Activated T-cell treated with anti-CD3 and anti-CD28 coated beads for 1 hour (primary cell): ENCODE results near the gene KPNA6.
"Not testable (repeated sequence)": the region's sequence is repeated elsewhere in the genome, so short reads cannot be mapped to it uniquely, and the experiment has no call there.

Experiments
- DNase-seq: peaks from one replicate; pipeline ENCODE4 v3.0.0-alpha.2; 2020; ENCODE audit warnings: low read depth

The KPNA6 gene

DNA sequence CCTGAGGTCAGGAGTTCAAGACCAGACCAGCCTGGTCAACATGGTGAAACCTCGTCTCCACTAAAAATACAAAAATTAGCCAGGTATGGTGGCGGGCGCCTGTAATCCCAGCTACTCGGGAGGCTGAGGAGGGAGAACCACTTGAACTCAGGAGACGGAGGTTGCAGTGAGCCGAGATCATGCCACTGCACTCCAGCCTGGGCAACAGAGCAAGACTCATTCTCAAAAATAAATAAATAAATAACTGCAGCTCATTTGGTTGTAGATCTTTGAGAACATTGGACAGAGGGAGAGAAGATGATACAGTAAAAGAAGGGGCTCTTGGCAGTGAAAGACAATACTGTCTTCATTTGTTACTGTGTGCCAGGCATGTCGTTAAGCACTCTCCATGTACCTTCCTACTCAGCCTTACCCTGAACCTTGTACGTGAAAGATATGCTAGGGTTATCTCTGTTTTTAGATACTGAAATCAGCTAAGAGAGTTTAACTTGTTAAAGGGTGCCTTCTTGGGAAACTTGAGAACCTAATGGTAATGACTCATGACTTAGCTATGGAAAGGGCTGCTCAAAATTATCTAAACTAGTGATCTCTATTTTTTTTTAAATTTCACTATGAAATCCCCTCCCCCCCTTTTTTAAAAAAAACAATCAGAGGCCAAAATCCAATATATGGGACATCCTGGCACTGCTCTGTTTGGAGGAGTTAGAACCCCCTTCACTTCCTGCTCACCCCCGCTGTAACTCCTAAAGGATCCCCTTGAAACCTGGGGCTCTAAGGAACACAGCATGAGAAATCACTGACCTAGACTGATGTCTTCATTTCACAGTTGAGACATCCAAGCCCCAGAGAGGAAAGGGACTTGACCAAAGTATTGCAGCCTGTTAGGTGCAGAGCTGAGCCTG, 6.8 kb upstream of the KPNA6 start:
- no peak for DNase-seq

DNA sequence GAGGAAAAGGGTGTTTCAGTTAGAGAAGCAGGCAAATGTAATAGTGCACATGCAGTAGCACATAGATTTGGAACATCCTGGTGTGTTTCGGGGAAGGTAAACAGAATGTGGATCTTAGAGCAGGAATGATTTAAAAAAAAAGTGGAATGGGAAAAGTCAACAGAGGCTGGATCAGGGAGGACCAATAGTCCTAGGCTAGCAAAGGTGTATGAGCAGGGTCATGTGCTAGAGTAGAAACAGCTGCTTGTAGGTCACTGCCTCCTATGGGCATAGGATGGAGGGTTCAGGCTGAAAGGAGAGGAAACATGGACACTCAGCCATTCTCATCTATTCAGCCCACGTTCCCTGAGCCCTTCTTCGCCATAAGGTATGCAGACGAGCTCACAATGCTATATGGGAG, 3.7 kb upstream of the KPNA6 start:
- DNase-seq, result no peak

DNA sequence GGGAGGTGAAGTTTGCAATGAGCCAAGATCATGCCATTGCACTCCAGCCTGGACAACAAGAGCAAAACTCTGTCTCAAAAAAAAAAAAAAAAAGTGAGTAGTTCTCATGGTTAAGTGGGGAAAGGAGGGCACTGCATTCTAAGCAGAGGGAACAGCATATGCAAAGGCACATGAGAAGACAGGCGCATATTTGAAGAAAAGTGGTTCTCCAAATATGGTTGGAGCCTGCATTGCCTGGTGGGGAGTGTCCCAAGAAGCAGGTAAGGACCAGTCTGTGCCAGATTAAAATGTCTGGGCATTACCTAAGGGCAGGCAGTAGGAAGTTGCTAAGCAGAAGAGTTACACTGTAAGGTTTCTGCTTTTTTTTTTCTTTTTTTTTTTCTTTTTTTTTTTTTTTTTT, 2.5 kb upstream of the KPNA6 start:
- DNase-seq, result no peak

DNA sequence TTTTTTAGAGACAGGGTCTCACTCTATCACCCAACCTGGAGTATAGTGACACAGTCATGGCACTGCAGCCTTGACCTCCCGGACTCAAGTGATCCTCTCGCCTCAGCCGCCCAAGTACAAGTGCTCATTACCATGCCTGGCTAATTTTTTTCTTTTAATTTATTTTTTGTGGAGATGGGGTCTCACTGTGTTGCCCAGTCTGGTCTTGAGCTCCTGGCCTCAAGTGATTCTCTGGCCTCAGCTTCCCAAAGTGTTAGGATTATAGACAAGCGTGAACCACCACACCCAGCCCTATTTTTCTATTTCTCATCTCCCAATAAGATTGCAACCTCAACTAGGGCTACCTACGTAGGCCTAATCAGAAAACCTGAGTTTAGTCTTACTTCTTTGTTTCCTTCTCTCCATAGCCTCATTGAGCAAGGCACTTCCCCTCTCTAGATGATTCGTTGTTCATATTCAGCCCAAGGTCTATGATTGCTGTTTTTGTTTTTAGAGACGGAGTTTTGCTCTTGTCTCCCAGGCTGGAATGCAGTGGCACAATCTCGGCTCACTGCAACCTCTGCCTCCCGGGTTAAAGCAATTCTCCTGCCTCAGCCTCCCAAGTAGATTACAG, 1.1 kb upstream of the KPNA6 start:
- no peak for DNase-seq

DNA sequence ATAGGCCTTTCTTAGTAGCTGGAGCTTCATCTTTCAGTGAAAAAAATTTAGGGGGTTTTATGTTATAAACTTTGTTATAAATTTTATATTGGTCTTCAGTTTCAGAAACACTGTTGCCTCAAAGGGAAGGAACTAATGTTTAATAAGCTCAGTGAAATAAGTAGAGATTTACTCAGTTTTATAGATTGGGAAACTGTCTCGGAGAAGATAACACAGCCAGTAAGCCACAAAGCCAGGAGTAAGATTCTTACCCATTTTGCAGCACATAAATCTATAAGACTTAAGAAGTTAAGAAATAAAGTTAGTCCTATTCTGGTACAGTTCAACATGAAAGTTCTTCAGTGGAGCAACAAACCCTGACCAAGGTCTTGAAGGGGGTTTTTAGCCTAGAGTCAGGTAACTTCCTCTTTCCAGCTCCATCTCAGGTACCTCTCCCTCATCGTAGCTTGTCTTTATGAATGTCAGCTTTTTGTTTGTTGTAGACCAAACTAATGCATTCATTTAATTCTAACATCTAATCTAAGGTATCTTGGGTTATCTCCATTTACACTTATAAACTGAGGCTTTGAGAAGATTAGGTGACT, 3.3 kb downstream of the KPNA6 start:
- DNase-seq, result no peak

DNA sequence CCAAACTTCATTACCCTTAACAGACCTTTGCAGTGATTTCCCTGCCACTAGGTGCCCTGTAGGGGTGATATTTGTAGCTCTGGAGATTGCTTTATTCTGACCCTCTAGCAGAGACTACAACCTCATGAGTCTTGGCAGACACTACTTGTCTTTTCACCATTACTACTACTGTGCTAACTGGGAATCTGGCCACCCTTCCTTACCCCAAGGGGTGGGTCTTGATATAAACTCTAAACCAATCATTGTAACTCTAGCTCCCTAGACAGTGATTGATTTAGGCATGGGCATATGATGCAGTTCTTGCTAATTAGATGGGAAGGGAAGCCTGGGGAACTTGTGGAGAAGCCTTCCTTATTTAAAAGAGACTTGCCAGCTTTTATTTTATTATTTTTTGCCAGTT, 3.9 kb downstream of the KPNA6 start:
- no peak for DNase-seq

DNA sequence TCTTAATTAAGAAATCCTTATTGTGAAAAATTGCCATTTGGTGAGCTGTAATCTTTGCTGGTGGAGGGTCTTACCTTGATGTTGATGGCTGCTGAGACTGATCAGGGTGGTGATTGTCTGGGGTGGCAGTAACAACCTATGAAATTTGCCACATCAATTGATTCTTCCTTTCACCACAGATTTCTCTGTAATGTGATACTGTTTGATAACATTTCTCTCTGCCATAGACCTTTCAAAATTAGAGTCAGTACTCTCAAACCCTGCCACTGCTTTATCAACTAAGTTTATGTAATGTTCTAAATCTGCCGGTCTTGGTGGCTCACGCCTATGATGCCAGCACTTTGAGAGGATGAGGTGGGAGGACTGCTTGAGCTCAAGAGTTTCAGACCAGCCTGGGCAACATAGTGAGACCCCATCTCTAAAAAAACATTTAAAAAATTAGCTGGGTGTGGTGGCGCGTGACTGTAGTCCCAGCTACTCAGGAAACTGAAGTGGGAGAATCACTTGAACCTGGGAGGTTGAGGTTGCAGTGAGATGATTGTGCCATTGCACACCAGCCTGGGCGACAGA, 5.0 kb downstream of the KPNA6 start:
- DNase-seq, result no peak

DNA sequence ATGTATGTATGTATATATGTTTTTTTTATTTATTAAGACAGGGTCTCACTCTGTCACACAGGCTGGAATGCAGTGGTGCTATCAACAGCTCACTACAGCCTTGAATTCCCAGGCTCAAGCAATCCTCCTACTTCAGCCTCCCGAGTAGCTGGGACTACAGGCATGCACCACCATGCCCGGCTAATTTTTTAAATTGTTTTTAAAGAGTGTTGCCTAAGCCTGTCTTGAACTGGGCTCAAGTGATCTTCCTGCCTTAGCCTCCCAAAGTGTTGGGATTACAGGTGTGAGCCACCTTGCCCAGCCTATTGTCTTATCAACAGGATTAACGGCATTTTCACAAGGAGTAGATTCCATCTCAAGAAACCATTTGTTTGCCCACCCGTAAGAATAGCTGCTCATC, 5.6 kb downstream of the KPNA6 start:
- not testable (repeated sequence) for DNase-seq

DNA sequence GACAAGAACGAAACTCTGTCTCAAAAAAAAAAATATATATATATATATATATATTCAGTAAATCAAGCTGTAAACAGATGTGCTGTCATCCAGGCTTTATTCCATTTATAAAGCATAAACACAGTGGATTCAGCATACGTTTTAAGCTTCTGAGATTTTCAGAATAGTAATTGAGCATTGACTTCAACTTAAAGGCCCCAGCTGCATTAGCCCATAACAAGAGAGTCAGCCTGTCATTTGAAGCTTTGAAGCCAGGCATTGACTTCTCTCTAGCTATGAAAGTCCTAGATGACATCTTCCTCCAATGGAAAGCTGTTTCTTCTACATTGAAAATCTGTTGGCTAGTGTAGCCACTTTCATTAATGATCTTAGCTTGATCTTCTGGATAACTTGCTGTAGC, 6.6 kb downstream of the KPNA6 start:
- DNase-seq, result no peak

DNA sequence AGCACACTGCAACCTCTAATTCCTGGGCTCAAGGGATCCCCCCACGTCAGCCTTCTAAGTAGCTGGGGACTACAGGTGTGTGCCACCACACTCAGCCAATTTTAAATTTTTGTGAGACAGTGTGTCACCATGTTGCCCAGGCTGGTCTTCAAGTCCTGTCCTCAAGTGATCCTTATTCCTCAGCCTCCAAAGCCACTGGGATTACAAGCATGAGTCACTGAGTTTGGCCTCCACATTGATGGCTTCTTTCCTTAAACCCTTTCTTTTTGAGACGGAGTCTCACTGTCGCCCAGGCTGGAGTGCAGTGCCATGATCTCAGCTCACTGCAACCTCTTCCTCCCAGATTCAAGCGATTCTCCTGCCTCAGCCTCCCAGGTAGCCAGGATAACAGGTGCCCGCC, 7.6 kb downstream of the KPNA6 start:
- no peak for DNase-seq

DNA sequence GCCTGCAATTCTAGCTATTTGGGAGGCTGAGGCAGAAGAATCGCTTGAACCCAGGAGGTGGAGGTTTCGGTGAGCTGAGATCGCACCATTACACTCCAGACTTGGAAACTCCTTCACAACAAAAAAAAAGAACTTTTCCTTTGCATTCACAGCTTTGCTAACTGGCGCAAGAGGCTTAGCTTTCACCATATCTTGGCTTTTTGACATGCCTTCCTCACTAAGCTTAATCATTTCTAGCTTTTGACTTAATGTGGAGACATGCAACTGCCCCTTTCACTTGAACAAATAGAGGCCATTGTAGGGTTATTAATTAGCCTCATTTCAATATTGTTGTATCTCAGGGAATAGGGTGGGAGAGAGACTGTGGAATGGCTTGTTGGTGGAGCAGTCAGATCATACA, 8.7 kb downstream of the KPNA6 start:
- no peak for DNase-seq

DNA sequence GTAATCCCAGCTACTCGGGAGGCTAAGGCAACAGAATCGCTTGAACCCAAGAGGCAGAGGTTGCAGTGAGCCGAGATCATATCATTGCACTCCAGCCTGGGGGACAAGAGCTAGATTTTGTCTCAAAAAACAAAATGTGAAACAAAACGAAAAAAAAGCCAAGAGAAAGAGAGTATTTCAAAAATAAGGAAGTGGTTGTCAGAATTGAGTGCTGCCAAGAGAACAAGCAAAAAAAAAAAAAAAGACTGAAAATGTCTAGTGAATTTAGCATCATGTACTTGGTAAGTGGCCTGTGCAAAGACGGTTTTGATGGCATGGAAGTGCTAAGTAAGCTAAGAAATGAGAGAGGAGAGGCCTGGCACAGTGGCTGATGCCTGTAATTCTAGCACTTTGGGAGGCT, 14.3 kb downstream of the KPNA6 start:
- DNase-seq, result no peak

DNA sequence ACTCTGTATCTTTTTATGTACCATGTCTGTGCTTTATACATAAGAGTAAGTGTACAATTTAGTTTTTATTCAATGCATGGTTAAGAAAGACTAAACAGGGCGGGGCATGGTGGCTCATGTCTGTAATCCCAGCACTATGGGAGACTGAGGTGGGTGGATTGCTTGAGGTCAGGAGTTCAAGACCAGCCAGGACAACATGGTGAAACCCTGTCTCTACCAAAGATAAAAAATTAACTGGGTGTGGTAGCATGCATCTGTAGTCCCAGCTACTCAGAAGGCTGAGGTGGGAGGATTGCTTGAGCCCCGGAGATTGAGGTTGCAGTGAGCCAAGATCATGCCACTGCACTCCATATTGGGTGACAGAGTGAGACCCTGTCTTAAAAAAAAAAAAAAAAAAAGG, 15.5 kb downstream of the KPNA6 start:
- not testable (repeated sequence) for DNase-seq

DNA sequence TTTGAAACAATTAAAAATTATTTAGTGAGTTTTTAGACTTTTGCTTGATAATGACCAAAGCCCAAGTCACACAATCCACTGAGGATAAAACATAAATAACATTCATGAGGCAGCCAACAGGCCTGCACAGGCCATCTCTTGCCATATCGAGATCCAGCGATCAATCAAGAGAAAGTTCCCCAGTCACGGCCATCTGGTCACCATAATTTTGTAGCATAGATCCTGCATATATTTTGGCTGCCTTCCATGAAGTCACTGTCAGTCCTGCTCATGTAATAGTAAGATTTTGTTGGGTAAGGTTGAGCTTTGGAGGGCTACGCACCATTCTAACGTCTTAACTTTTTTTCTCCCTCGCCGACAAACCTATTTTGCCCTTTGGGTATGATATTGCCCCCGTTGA, 17.5 kb downstream of the KPNA6 start:
- DNase-seq, result no peak

DNA sequence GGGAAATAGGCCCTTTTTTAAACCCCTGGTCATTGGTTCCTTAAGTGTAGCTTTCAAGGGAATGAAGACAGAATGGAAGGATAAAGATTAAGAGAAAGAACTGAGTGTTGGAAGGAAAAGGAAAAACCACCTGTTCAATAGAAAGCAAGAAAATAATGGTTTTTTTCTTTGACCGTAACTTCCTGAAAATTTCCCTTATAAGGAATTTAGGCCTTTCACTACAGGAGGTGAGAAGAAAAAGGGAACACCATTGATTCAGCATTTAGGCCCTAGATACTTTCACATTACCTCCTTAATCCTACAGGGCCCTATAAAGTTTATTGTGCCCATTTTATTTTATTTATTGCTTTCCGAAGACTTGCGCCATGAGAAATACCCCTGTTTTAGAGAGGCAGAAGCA, 18.9 kb downstream of the KPNA6 start:
- no peak for DNase-seq

DNA sequence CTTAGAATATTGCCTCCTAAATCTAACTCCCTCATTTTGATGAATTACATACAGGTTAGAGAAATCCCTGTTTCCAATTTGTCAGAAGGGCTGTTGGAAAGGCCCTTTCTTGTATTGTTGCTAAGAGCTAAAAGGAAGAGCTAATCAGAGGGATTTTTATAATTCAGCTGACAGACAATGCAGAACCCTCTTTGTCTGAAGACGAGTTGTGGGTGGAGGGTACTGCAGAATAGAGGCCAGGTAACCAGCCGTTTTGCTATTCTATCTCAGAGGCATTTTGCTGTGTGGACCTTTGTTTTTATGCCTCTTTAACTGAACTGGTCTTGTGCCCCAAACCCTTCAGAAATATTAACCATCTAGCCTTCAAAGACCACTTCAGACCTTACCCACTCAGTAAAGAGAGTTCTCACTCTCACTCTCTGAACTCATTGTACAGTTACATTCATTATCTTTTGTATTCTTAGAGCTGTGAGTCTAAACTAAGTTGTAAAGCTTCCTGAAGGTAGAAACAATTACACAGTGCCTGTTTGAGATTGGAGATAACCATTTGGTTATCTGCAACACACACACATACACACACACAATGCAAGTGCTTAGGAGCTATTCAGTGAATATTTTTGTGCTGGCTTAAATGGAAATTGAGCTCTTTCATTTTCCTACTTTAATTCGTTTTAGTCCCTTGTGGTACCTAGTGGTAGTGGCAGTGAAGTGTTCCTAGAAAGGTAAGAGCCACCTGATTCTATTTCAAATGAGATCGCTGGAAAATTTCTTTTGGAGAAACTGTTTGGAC, 19.7 kb downstream of the KPNA6 start:
- no peak for DNase-seq

DNA sequence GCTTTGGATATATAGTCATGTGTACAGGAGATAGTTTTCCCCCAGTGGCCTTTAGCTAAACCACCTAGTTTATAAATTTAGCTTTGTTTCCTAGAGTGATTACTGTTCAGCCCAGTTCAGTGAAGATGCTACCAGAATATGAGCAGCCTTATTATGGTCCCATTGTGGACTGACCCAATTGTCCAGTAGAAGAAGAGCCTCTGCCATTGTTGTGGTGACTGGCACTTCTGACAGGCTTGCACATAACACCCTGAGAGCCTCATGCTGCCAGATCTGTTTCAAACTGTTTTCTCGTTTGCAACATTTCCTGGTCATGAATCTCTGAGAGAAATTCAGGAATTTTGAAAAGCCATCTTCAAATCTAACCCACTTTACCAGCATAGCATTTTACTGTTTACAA, 20.6 kb downstream of the KPNA6 start:
- DNase-seq, result no peak

DNA sequence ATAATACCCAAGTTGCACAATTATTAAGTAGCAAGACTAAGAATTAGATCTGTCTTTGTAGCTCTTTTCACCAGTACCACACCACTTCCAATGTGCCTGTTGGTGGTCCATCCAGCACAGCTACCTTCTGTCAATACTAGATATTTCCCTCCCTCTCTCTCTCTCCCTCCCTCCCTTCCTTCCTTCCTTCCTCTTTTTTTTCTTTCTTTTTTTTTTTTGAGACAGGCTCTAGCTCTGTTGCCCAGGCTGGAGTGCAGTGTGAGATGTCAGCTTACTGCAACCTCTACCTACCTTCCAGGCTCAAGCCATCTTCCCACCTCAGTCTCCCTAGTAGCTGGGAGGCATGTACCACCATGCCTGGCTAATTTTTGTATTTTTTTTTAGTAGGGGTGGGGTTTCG, 21.1 kb downstream of the KPNA6 start:
- no peak for DNase-seq

DNA sequence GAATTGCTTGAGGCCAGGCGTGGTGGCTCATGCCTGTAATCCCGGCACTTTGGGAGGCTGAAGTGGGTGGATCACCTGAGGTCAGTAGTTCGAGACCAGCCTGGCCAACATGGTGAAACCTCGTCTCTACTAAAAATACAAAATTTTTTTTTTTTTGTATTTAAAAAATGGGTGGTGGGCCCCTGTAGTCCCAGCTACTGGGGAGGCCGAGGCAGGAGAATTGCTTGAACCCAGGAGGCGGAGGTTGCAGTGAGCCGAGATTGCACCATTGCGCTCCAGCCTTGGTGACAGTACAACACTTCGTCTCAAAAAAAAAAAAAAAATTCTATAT, 26.1 kb downstream of the KPNA6 start:
- DNase-seq, result not testable (repeated sequence)

DNA sequence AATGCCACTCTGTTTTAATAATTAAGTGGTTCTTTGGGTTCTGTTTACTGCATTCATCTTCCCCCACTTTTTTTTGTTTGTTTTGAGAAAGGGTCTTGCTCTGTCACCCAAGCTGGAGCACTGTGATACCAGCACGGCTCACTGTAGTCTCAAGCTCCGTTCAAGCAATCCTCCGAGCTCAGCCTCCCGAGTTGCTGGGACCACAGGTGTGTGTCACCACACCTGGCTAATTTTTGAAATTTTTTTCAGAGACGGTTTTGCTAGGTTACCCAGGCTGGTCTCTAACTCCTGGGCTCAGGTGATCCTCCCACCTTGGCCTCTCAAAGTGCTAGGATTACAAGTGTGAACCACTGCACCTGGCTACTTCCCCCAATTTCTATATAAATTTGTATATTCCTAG, 29.3 kb downstream of the KPNA6 start:
- no peak for DNase-seq

DNA sequence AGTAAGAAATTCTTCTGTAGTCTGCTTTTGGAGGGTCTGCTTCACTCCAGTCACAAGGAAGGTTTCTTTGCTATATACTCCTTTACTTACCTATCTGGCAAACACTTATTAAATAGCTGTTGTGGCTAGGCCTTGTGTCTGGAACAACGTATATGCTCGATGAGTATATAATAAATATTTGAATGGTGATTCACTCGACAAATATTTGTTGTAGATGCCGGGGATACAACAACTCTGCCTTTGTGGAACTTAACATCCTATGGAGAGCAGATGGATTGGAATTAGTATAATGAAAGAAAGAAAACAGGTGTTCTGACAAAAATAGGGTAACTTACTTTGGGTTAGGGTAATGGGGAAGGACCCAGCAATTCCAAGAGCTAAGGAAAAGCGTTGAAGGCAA, 31.1 kb downstream of the KPNA6 start:
- no peak for DNase-seq
